Measurements from ENCODE around the gene BHLHE23.

The BHLHE23 gene

DNA sequence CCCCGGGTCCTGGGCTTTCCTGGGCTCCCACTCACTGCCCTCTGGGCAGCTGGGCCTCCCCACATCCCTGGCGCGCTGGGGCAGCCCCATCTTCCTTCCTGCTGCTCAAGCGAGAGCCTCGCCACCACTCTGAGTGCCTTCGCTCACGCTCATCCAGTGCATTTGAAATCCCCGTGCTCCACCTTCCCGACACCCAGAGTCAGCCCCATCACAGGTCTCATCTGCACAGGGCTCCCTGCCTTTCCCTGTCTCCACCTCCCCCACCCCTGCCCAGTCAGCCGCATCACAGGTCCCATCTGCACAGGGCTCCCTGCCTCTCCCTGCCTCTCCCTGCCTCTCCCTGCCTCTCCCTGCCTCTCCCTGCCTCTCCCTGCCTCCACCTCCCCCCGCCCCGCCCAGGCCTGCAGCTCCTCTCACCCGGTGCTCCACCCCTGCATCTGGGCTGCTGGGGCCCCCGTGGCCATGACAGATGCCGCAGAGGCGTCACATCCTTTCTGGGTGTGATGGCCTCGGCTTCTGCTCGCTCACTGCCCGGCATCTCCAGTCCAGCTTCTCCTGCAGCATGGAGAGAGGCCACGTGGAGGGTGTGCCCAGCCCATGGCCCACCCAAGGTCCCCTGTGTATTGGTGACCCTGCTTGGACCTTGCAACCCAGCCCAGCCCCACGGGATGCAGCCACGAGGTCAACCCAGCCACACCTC lies 9.0 kb upstream of the BHLHE23 start:
- TF ChIP-seq PPARA (CRISPR knock-in tag; IDR thresholded peaks at IDR 0.05; ENCODE audit: borderline replicate concordance) (no peak), ZNF8 (CRISPR knock-in tag; IDR thresholded peaks at IDR 0.05) (no peak), TOX (CRISPR knock-in tag; IDR thresholded peaks at IDR 0.05; ENCODE audit: borderline replicate concordance) (no peak), ISL1 (CRISPR knock-in tag; IDR thresholded peaks at IDR 0.05) (no peak), GLIS3 (CRISPR knock-in tag; IDR thresholded peaks at IDR 0.05) (no peak), ARNTL (CRISPR knock-in tag; IDR thresholded peaks at IDR 0.05; ENCODE audit: borderline replicate concordance, low read depth) (no peak), OSR1 (CRISPR knock-in tag; IDR thresholded peaks at IDR 0.05) (no peak), ZFP3 (CRISPR knock-in tag; IDR thresholded peaks at IDR 0.05) (no peak), TCF4 (CRISPR knock-in tag; IDR thresholded peaks at IDR 0.05; ENCODE audit: borderline replicate concordance) (no peak), SNAI2 (CRISPR knock-in tag; IDR thresholded peaks at IDR 0.05) (no peak), ZNF70 (CRISPR knock-in tag; IDR thresholded peaks at IDR 0.05) (no peak)
- TF ChIP-seq, protein P1, sequence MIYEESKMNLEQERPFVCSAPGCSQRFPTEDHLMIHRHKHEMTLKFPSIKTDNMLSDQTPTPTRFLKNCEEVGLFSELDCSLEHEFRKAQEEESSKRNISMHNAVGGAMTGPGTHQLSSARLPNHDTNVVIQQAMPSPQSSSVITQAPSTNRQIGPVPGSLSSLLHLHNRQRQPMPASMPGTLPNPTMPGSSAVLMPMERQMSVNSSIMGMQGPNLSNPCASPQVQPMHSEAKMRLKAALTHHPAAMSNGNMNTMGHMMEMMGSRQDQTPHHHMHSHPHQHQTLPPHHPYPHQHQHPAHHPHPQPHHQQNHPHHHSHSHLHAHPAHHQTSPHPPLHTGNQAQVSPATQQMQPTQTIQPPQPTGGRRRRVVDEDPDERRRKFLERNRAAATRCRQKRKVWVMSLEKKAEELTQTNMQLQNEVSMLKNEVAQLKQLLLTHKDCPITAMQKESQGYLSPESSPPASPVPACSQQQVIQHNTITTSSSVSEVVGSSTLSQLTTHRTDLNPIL (CRISPR knock-in tag; IDR thresholded peaks at IDR 0.05; ENCODE audit: low read depth) = no peak
- no peak for ATAC-seq

DNA sequence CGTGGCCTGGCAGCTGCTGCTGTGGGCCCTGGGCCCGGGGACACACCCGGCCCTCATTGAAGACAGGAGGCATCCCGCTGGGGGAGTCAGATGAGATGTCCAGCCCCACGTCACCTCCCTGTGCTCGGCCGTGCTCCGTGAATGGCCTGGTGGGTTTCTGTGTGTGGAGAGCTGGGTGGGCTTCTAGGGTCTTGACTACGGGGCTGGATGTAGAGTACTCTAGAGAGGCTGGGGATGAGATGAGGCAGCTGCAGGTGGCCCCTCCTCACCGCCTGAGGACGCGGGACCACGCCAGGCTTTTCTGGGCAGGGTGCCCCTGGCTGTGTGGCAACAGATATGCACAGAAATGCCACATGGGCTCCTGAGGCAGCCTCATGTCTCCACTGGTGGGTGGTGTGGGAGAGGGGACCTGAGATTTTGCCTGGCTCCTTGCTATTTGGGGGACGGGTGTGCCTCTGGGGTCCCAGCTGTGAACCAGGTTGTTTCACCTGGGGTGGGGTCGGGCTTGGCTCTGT lies 8.4 kb upstream of the BHLHE23 start:
- no peak for ATAC-seq
- TF ChIP-seq TCF4 (CRISPR knock-in tag; IDR thresholded peaks at IDR 0.05; ENCODE audit: borderline replicate concordance) = no peak
- no peak for TF ChIP-seq SNAI2 (CRISPR knock-in tag; IDR thresholded peaks at IDR 0.05)
- TF ChIP-seq ESRRG (CRISPR knock-in tag; IDR thresholded peaks at IDR 0.05) = no peak
- TF ChIP-seq, protein P2, sequence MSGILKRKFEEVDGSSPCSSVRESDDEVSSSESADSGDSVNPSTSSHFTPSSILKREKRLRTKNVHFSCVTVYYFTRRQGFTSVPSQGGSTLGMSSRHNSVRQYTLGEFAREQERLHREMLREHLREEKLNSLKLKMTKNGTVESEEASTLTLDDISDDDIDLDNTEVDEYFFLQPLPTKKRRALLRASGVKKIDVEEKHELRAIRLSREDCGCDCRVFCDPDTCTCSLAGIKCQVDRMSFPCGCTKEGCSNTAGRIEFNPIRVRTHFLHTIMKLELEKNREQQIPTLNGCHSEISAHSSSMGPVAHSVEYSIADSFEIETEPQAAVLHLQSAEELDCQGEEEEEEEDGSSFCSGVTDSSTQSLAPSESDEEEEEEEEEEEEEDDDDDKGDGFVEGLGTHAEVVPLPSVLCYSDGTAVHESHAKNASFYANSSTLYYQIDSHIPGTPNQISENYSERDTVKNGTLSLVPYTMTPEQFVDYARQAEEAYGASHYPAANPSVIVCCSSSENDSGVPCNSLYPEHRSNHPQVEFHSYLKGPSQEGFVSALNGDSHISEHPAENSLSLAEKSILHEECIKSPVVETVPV (CRISPR knock-in tag; IDR thresholded peaks at IDR 0.05) = no peak
- TF ChIP-seq ZNF70 (CRISPR knock-in tag; IDR thresholded peaks at IDR 0.05) = no peak
- TF ChIP-seq TOX (CRISPR knock-in tag; IDR thresholded peaks at IDR 0.05; ENCODE audit: borderline replicate concordance) = no peak
- TF ChIP-seq, protein P3, sequence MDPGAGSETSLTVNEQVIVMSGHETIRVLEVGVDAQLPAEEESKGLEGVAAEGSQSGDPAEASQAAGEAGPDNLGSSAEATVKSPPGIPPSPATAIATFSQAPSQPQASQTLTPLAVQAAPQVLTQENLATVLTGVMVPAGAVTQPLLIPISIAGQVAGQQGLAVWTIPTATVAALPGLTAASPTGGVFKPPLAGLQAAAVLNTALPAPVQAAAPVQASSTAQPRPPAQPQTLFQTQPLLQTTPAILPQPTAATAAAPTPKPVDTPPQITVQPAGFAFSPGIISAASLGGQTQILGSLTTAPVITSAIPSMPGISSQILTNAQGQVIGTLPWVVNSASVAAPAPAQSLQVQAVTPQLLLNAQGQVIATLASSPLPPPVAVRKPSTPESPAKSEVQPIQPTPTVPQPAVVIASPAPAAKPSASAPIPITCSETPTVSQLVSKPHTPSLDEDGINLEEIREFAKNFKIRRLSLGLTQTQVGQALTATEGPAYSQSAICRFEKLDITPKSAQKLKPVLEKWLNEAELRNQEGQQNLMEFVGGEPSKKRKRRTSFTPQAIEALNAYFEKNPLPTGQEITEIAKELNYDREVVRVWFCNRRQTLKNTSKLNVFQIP (CRISPR knock-in tag; IDR thresholded peaks at IDR 0.05; ENCODE audit: borderline replicate concordance, low read depth) = no peak

DNA sequence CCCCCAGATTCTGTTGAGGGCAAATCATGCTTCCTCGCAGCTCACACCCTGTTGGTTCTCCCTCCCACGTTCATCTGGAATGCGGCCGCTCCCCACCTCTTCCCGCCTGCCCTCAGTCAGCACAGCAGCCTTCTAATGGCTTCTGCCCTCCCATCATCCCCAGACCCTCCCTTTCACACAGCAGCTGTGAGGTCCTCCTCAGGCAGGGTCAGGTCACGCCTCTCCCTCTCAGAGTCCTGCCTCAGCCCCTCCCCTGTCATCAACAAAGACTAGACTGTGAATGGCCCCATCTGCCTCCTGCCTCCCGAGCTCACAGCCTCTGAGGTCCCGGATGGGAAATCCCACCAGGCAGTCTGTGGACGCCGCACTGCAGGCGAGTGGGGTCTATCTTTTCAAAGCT lies 7.9 kb upstream of the BHLHE23 start:
- no peak for ATAC-seq
- TF ChIP-seq, protein P3 (CRISPR knock-in tag; IDR thresholded peaks at IDR 0.05; ENCODE audit: borderline replicate concordance, low read depth) = no peak
- TF ChIP-seq, protein P4, sequence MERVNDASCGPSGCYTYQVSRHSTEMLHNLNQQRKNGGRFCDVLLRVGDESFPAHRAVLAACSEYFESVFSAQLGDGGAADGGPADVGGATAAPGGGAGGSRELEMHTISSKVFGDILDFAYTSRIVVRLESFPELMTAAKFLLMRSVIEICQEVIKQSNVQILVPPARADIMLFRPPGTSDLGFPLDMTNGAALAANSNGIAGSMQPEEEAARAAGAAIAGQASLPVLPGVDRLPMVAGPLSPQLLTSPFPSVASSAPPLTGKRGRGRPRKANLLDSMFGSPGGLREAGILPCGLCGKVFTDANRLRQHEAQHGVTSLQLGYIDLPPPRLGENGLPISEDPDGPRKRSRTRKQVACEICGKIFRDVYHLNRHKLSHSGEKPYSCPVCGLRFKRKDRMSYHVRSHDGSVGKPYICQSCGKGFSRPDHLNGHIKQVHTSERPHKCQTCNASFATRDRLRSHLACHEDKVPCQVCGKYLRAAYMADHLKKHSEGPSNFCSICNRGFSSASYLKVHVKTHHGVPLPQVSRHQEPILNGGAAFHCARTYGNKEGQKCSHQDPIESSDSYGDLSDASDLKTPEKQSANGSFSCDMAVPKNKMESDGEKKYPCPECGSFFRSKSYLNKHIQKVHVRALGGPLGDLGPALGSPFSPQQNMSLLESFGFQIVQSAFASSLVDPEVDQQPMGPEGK (CRISPR knock-in tag; IDR thresholded peaks at IDR 0.05; ENCODE audit: borderline replicate concordance) = no peak
- TF ChIP-seq PPARA (CRISPR knock-in tag; IDR thresholded peaks at IDR 0.05; ENCODE audit: borderline replicate concordance) (no peak), SNAI2 (CRISPR knock-in tag; IDR thresholded peaks at IDR 0.05) (no peak), ZFP30 (CRISPR knock-in tag; IDR thresholded peaks at IDR 0.05) (no peak), ARNTL (CRISPR knock-in tag; IDR thresholded peaks at IDR 0.05; ENCODE audit: borderline replicate concordance, low read depth) (no peak), ZC3H10 (CRISPR knock-in tag; IDR thresholded peaks at IDR 0.05) (no peak), TCF4 (CRISPR knock-in tag; IDR thresholded peaks at IDR 0.05; ENCODE audit: borderline replicate concordance) (no peak), ESRRG (CRISPR knock-in tag; IDR thresholded peaks at IDR 0.05) (no peak), BACH2 (CRISPR knock-in tag; IDR thresholded peaks at IDR 0.05; ENCODE audit: borderline replicate concordance) (no peak), TOX (CRISPR knock-in tag; IDR thresholded peaks at IDR 0.05; ENCODE audit: borderline replicate concordance) (no peak), GLIS3 (CRISPR knock-in tag; IDR thresholded peaks at IDR 0.05) (no peak), ISL1 (CRISPR knock-in tag; IDR thresholded peaks at IDR 0.05) (no peak), RARB (CRISPR knock-in tag; IDR thresholded peaks at IDR 0.05) (no peak), ZNF565 (CRISPR knock-in tag; conservative IDR thresholded peaks at IDR 0.05; ENCODE audit: low read depth) (no peak)
- TF ChIP-seq, protein P1 (CRISPR knock-in tag; IDR thresholded peaks at IDR 0.05; ENCODE audit: low read depth) = no peak
- TF ChIP-seq, protein P2 (CRISPR knock-in tag; IDR thresholded peaks at IDR 0.05) = no peak
